ENCODE data around the gene MAPK8IP2.

DNA sequence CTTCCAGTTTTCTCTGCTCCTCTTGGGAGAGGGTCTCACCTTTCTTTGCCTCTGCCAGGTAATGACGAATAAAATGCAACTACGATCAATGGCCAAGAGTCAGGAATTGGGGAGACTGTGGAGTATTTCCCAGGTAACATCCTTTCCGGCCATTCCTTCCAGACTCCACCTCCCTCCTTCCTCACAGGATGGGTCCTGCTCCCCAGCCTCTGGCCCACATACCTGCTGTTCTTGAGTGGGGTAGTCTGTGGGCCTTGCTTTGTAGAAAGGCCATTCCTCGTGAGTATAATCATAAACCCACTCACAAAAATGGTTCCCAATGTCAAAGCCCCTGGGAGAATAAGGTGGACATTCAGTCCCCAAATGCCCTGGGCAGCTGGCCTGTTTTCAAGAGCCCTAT lies 20.8 kb upstream of the MAPK8IP2 start:
- no peak for TF ChIP-seq POLR2A (IDR thresholded peaks at IDR 0.05)
- TF ChIP-seq, protein P1, sequence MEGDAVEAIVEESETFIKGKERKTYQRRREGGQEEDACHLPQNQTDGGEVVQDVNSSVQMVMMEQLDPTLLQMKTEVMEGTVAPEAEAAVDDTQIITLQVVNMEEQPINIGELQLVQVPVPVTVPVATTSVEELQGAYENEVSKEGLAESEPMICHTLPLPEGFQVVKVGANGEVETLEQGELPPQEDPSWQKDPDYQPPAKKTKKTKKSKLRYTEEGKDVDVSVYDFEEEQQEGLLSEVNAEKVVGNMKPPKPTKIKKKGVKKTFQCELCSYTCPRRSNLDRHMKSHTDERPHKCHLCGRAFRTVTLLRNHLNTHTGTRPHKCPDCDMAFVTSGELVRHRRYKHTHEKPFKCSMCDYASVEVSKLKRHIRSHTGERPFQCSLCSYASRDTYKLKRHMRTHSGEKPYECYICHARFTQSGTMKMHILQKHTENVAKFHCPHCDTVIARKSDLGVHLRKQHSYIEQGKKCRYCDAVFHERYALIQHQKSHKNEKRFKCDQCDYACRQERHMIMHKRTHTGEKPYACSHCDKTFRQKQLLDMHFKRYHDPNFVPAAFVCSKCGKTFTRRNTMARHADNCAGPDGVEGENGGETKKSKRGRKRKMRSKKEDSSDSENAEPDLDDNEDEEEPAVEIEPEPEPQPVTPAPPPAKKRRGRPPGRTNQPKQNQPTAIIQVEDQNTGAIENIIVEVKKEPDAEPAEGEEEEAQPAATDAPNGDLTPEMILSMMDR (IDR thresholded peaks at IDR 0.05) = no peak
